ENCODE measurements around the gene SDK2.

SDK2 gene

GRCh38 chr17:73620414-73620813 is 23.8 kb downstream of the SDK2 start:
- no peak for DNase-seq (ENCODE audit: low read depth)
- no peak overlapping the region for H3K4me3 ChIP-seq (ENCODE audit: low read length)
- no peak for TF ChIP-seq CTCF (conservative IDR thresholded peaks at IDR 0.05; ENCODE audit: low read length)

GRCh38 chr17:73617501-73617900 is 26.7 kb downstream of the SDK2 start:
- no peak overlapping the region for H3K4me3 ChIP-seq (ENCODE audit: low read length)
- TF ChIP-seq CTCF (conservative IDR thresholded peaks at IDR 0.05; ENCODE audit: low read length), result no peak
- no peak for DNase-seq (ENCODE audit: low read depth)

- no peak for DNase-seq (ENCODE audit: low read depth)
- no peak for TF ChIP-seq CTCF (conservative IDR thresholded peaks at IDR 0.05; ENCODE audit: low read length)
- no peak overlapping the region for H3K4me3 ChIP-seq (ENCODE audit: low read length)
Observed at GRCh38 chr17:73616873-73617404, 27.3 kb downstream of the SDK2 start.

DNA sequence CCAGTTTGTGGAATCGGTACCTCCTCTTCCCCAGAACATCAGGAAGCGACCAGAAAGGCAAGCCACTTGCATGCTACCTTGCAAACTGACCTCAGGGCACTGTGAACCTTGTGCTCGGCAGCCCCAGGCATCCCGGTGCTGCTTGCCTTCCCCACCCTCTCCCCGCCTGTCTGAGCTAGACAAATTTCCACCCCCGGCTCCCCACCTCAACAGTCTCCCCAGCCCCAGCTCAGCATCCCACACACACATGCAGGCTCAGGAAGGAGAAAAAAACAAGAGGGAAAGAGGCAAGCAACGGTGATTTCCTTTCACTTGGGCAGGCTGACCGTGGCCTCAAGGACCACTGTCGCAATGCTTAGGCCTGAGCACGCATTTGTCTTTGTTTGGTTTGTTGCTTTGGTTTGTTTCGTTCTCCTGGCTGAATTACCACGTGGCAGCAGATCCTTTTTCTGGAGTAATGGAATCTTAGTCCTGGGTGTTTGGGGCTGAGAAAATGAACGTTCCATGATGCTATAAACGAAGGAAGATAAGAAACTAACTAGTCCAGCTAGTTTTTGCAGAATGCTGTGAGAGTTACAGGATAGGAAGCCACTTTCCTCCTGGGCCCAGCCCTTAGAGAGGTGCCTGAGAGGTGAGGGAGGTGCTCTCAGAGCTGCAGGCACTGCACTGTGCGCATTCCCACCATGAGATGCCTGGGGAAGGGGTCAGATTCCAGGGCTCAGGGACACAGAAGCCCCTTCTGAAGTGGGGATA is 27.9 kb downstream of the SDK2 start:
- TF ChIP-seq CTCF (conservative IDR thresholded peaks at IDR 0.05; ENCODE audit: low read length), result no peak
- no peak for DNase-seq (ENCODE audit: low read depth)

GRCh38 chr17:73614256-73614655 is 30.0 kb downstream of the SDK2 start:
- no peak for DNase-seq (ENCODE audit: low read depth)

More for the DNA sequence above, 27.9 kb downstream of the SDK2 start:
- no peak overlapping the region for H3K4me3 ChIP-seq (ENCODE audit: low read length)

GRCh38 chr17:73613271-73614233 is 30.7 kb downstream of the SDK2 start:
- H3K4me3 ChIP-seq (ENCODE audit: low read length), result no peak overlapping the region
- peak; percentile 4 for DNase-seq (ENCODE audit: low read depth)
- TF ChIP-seq CTCF (conservative IDR thresholded peaks at IDR 0.05; ENCODE audit: low read length), result no peak

More at GRCh38 chr17:73614256-73614655, 30.0 kb downstream of the SDK2 start:
- no peak overlapping the region for H3K4me3 ChIP-seq (ENCODE audit: low read length)
- TF ChIP-seq CTCF (conservative IDR thresholded peaks at IDR 0.05; ENCODE audit: low read length), result no peak
